HTERT RPE-1 (cell line): ENCODE data around the gene SKA2.
"Not testable (repeated sequence)": the region's sequence is repeated elsewhere in the genome, so short reads cannot be mapped to it uniquely, and the experiment has no call there.

Experiments
- in situ Hi-C: fragments of 300-500 bp; cut with MboI; formaldehyde crosslinking; loops from 4 replicates; pipeline ENCODE4 v1.14.3; 2020; ENCODE audit warnings: low sequenced_read_pairs

Gene SKA2

GRCh38 chr17:59154721-59155438, at the start of gene SKA2:
TSS of gene SKA2 (minus strand) at chr17:59155186. CDS start at chr17:59155163, 23 bp downstream.
- in situ Hi-C loops: no loop called here

GRCh38 chr17:59202320-59202719, 47.3 kb upstream of the SKA2 start:
- in situ Hi-C loops: no loop called here

GRCh38 chr17:59199398-59199797, 44.4 kb upstream of the SKA2 start:
- in situ Hi-C loops: no loop called here

GRCh38 chr17:59193336-59193862, 38.4 kb upstream of the SKA2 start:
- in situ Hi-C loops: no loop called here

GRCh38 chr17:59190806-59191205, 35.8 kb upstream of the SKA2 start:
- in situ Hi-C loops: no loop called here

- in situ Hi-C loops: no loop called here
These were observed 31.9 kb upstream of the SKA2 start for GRCh38 chr17:59186850-59187249.

GRCh38 chr17:59185997-59186396, 31.0 kb upstream of the SKA2 start:
- in situ Hi-C loops: no loop called here

- in situ Hi-C loops: no loop called here
These were observed 26.5 kb upstream of the SKA2 start for GRCh38 chr17:59181481-59181880.

GRCh38 chr17:59180626-59181025, 25.6 kb upstream of the SKA2 start:
- in situ Hi-C loops: no loop called here

GRCh38 chr17:59179601-59180000, 24.6 kb upstream of the SKA2 start:
- in situ Hi-C loops: not testable (repeated sequence)

- in situ Hi-C loops: no loop called here
These were observed 23.4 kb upstream of the SKA2 start for GRCh38 chr17:59178266-59178985.

GRCh38 chr17:59175076-59175475, 20.1 kb upstream of the SKA2 start:
- in situ Hi-C loops: no loop called here

GRCh38 chr17:59174671-59175070, 19.7 kb upstream of the SKA2 start:
- in situ Hi-C loops: no loop called here

GRCh38 chr17:59172436-59173004, 17.5 kb upstream of the SKA2 start:
- in situ Hi-C loops: no loop called here

- in situ Hi-C loops: no loop called here
These were observed 12.6 kb upstream of the SKA2 start for GRCh38 chr17:59167571-59168001.

GRCh38 chr17:59165933-59166342, 11.0 kb upstream of the SKA2 start:
- in situ Hi-C loops: no loop called here

GRCh38 chr17:59161477-59161876, 6.5 kb upstream of the SKA2 start:
- in situ Hi-C loops: no loop called here

GRCh38 chr17:59160157-59161025, 5.4 kb upstream of the SKA2 start:
- in situ Hi-C loops: no loop called here

- in situ Hi-C loops: no loop called here
These were observed 622 bp upstream of the SKA2 start, which contains the start of gene PRR11 for GRCh38 chr17:59155439-59156177. TSS of gene PRR11 (plus strand) at chr17:59155746. CDS start at chr17:59169753, 14,007 bp downstream.

GRCh38 chr17:59154292-59154720, 680 bp downstream of the SKA2 start:
- in situ Hi-C loops: no loop called here
